ENCODE results near the gene WRAP73.

Gene WRAP73

DNA sequence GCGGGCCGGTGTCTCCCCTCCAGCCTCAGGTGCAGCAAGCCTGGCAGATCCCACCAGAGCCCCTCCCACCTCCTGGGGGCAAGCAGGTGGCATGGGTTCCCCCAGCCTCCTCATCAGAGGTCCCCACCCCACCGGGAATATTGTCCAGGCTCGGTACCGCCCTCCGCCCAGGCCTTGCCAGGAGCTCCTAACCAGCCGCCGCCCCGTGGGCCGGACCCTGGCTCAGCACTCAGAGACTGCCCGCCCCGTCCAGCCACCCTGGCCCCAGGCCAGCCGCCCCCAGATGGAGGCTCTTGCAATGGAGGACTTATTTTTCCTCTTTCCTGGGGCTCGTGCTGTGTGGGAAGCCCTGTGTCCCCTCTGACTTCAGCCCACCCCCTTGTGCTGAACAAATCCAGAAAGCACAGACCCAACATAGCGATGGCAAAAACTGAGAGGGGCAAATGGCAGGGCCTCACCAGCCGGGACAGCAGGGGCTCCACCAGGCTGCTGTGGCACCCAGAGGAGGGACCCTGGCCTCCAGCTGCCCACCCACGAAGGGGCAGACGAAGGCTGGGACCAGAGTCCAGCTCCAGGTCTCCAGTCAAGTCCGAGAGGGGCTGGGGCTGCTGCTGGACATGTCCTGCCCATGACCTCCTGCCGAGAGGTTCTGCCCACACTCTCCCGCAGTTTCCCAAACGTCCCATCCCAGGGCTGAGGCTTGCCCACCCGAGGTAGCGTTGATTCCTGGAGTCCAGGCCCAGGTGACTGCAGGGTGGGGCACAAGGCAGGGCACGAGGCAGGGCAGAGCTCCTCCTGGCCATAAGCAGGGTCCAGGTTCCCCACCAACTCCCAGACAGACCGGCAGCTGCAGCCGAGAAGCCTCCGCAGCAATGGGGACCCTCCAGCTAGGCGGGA, 46.1 kb downstream of the WRAP73 start:
- no peak for DNase-seq
- H3K36me3 Mint-ChIP-seq: no peaks in the 10 kb centered on the region
- no peak overlapping the region for H3K27ac Mint-ChIP-seq
- H3K4me1 Mint-ChIP-seq: no peaks in the 10 kb centered on the region
- H3K9me3 Mint-ChIP-seq: no peaks in the 10 kb centered on the region
- H3K27me3 Mint-ChIP-seq: peaks cover 7% of the 10 kb centered on the region
- CTCF ChIA-PET: no interaction called here
- no peak overlapping the region for H3K4me3 Mint-ChIP-seq

GRCh38 chr1:3603156-3603555, 46.7 kb downstream of the WRAP73 start:
- peaks cover 3% of the 10 kb centered on the region for H3K4me1 Mint-ChIP-seq
- no peaks in the 10 kb centered on the region for H3K9me3 Mint-ChIP-seq
- peaks cover under 1% of the 10 kb centered on the region for H3K27me3 Mint-ChIP-seq
- no peaks in the 10 kb centered on the region for H3K36me3 Mint-ChIP-seq
- no peak for DNase-seq
- CTCF ChIA-PET: no interaction called here
- H3K27ac Mint-ChIP-seq: no peak overlapping the region
- no peak overlapping the region for H3K4me3 Mint-ChIP-seq

DNA sequence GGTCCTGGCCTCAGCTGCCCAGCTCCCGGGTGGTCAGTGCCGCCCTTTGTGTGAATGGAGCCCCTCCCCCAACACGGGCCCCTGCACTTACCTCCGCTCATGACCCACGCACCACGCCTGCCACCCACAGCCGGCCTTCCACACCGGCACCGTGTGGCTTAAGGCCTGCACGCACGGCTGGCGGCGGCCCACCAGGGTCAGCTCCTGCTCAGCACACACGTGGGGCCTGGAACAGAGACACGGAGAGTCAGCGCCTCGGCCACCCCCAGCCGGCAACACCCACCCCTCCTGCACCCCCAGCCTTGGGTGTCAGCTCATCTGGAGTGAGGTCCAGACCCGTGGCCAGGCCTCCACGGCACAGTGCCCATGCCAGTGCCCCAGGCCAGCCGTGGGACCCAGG, 47.5 kb downstream of the WRAP73 start:
- Mint-ChIP-seq H3K27me3 (peaks cover 6% of the 10 kb centered on the region), H3K4me3 (no peak overlapping the region), H3K27ac (no peak overlapping the region), H3K36me3 (no peaks in the 10 kb centered on the region), H3K9me3 (no peaks in the 10 kb centered on the region), H3K4me1 (peaks cover 11% of the 10 kb centered on the region)
- no peak for DNase-seq
- CTCF ChIA-PET: no interaction called here

GRCh38 chr1:3601743-3602142, 48.2 kb downstream of the WRAP73 start:
- CTCF ChIA-PET: no interaction called here
- DNase-seq: no peak
- H3K36me3 Mint-ChIP-seq: no peaks in the 10 kb centered on the region
- H3K27me3 Mint-ChIP-seq: peaks cover 6% of the 10 kb centered on the region
- no peaks in the 10 kb centered on the region for H3K9me3 Mint-ChIP-seq
- H3K4me3 Mint-ChIP-seq: no peak overlapping the region
- no peak overlapping the region for H3K27ac Mint-ChIP-seq
- H3K4me1 Mint-ChIP-seq: peaks cover 15% of the 10 kb centered on the region

DNA sequence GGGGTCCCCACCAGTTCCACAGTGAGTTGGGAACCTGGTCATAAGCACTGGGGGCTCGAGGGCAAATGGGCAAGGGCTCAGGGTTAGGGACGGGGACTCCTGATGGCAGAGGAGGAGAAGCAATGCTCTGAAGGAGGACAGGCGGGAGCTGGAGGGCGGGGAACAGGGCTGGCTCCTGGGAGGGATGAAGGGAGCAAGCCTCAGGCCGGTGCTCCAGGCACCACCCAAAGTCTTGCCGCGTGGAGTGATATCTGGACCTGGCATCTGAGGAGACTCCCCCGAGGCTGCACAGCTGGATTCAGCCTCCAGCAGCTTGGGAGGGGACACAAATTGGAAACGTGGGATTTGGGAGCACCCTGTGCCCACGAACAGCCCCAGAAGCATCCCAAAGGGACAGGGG, 49.5 kb downstream of the WRAP73 start:
- Mint-ChIP-seq H3K27me3 (peaks cover 6% of the 10 kb centered on the region), H3K9me3 (no peaks in the 10 kb centered on the region), H3K4me1 (peaks cover 15% of the 10 kb centered on the region), H3K36me3 (no peaks in the 10 kb centered on the region), H3K27ac (no peak overlapping the region), H3K4me3 (no peak overlapping the region)
- no peak for DNase-seq
- CTCF ChIA-PET: interaction anchor here (2.1 kb wide), 1 partner anchor 20 kb away, joined by 8 read pairs; no protein-coding TSS in a partner anchor

- no peak for DNase-seq
- Mint-ChIP-seq H3K4me3 (no peak overlapping the region), H3K27me3 (peaks cover 6% of the 10 kb centered on the region), H3K27ac (no peak overlapping the region), H3K36me3 (no peaks in the 10 kb centered on the region), H3K9me3 (no peaks in the 10 kb centered on the region), H3K4me1 (peaks cover 15% of the 10 kb centered on the region)
- CTCF ChIA-PET: interaction anchor here (2.1 kb wide), 1 partner anchor 21 kb away, joined by 8 read pairs; no protein-coding TSS in a partner anchor
Measured at GRCh38 chr1:3599816-3600215, 50.1 kb downstream of the WRAP73 start.

DNA sequence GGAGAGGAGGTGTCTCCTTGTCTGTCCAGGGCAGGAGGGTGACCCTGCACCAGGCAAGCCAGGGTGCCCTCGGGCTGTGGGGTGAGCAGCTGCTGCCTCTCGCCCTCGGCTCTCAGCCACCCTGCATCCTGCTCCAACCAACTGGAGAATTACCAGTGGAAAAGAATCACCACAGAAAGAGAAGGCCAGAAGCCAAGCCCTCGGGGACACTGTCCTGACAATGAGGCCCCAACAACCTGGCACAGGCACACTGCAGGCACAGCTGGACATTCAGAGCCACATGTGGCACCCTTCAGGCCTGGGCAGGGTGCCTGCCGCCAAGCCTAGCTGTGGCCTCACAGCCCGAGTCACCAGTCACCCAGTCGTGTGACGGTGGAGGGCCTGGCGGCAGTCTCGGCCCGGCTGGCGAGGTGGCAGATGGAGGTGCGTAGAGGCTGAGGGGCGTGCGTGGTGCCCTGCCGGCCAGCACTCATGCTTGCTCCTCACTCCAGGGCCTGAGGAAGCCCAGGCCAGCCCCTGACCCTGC, 50.6 kb downstream of the WRAP73 start:
- CTCF ChIA-PET: interaction anchor here (0.9 to 2.1 kb wide), 2 partner anchors 20 to 21 kb away, joined by 3 to 8 read pairs; no protein-coding TSS in a partner anchor
- Mint-ChIP-seq H3K4me1 (peaks cover 15% of the 10 kb centered on the region), H3K4me3 (no peak overlapping the region), H3K27ac (no peak overlapping the region), H3K36me3 (no peaks in the 10 kb centered on the region), H3K27me3 (peaks cover 6% of the 10 kb centered on the region), H3K9me3 (no peaks in the 10 kb centered on the region)
- DNase-seq: no peak

DNA sequence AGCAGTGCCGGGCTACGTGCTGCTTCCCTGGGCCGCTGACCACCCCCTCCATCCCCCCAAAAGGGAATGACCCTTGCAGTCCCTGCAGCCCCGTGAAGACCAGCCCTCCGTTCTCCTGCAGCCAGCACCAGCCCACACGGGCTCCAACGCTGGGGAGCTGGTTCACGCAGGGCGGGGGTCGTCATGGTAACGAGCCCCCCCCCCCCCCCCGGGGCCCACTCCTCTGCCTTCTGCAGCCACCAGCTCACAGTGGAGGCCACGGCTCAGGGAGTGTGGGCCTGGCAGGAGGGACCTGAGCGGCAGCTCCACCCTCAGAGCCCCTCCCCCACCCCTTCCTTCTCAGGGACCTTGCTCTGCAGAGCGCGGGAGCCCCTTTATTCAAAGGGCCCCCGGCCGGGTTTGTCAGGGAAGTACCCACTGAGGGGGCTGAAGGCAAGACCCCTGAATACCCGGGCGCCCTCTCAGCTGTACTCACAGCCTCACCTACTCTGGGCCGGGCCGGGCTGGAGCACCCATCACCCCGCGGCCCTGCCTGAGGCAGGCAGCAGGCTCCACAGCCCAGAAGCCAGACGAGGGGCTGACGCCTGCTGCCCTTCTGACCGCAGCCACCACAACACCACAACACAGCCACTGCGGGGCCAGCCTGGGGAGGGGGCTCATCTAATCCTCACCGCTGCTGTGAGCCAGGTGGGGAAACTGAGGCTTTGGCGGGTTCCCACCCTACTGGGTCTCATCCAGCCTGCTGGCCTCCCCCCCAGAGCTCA, 51.2 kb downstream of the WRAP73 start:
- H3K4me3 Mint-ChIP-seq: no peak overlapping the region
- H3K27me3 Mint-ChIP-seq: peaks cover 6% of the 10 kb centered on the region
- DNase-seq: no peak
- peak overlapping the region; percentile 58 for H3K27ac Mint-ChIP-seq
- H3K36me3 Mint-ChIP-seq: no peaks in the 10 kb centered on the region
- peaks cover 15% of the 10 kb centered on the region for H3K4me1 Mint-ChIP-seq
- H3K9me3 Mint-ChIP-seq: no peaks in the 10 kb centered on the region
- CTCF ChIA-PET: interaction anchor here (0.9 to 2.1 kb wide), 2 partner anchors 20 to 22 kb away, joined by 3 to 8 read pairs; no protein-coding TSS in a partner anchor

GRCh38 chr1:3598051-3598491, 51.8 kb downstream of the WRAP73 start:
- Mint-ChIP-seq H3K9me3 (no peaks in the 10 kb centered on the region), H3K27me3 (peaks cover 6% of the 10 kb centered on the region), H3K4me3 (no peak overlapping the region), H3K4me1 (peaks cover 15% of the 10 kb centered on the region), H3K36me3 (no peaks in the 10 kb centered on the region), H3K27ac (peak overlapping the region; percentile 58)
- no peak for DNase-seq
- CTCF ChIA-PET: no interaction called here

GRCh38 chr1:3597599-3597964, 52.3 kb downstream of the WRAP73 start:
- Mint-ChIP-seq H3K36me3 (no peaks in the 10 kb centered on the region), H3K4me3 (no peak overlapping the region), H3K27ac (peak overlapping the region; percentile 63), H3K9me3 (no peaks in the 10 kb centered on the region), H3K27me3 (peaks cover 6% of the 10 kb centered on the region), H3K4me1 (peaks cover 15% of the 10 kb centered on the region)
- CTCF ChIA-PET: no interaction called here
- DNase-seq: peak; percentile 49

DNA sequence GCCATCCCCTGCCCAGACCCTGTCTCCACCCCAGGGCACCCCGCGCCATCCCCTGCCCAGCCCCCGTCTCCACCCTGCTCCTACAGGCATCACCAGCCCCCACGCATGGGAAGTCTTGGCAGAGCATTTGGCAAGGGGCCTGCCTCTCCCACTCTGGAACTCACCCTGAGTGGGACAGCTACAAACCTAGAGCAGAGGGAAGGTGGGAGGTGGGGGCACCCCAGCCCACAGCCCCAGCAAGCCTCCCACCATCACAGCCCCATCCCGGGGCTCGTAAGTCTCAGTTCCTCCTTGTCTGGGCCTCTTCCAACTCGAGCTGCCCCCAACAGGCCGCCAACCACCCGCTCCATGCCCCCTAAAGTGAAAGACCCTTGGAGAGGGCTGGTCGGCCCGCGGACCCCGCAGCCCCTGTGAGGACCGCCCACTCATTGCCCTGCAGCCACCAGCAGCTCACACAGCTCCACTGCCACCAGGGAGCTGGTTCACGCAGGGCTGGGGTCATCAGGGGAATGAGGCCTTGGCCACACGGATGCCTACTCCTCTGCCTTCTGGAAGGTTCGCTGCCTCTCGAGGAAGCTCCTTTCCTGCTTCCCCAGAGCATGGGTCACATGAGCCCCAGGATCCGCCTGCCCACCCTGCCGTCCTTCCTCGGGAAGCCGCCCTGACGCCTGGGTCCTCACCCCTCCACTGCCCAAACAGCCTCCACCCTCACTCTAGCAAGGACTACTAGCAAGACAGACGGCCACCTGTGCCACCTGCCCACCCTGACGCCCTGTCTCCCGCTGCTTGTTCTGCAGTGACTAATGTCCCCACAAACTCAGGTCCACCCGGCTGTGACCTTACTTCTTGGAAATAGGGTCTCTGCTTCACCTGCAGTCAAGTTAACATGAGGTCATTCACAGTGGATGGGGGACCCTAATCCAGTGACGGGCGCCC, 53.0 kb downstream of the WRAP73 start:
- Mint-ChIP-seq H3K4me3 (no peak overlapping the region), H3K36me3 (no peaks in the 10 kb centered on the region), H3K4me1 (peaks cover 15% of the 10 kb centered on the region), H3K27me3 (peaks cover 6% of the 10 kb centered on the region), H3K9me3 (no peaks in the 10 kb centered on the region), H3K27ac (peak overlapping the region; percentile 63)
- CTCF ChIA-PET: interaction anchor here (0.9 kb wide), 1 partner anchor 31 kb away, joined by 3 read pairs; no protein-coding TSS in a partner anchor
- no peak for DNase-seq

- H3K36me3 Mint-ChIP-seq: no peaks in the 10 kb centered on the region
- H3K27me3 Mint-ChIP-seq: peaks cover 6% of the 10 kb centered on the region
- CTCF ChIA-PET: interaction anchor here (0.9 kb wide), 1 partner anchor 30 kb away, joined by 3 read pairs; no protein-coding TSS in a partner anchor
- H3K9me3 Mint-ChIP-seq: no peaks in the 10 kb centered on the region
- H3K4me3 Mint-ChIP-seq: no peak overlapping the region
- H3K27ac Mint-ChIP-seq: no peak overlapping the region
- DNase-seq: no peak
- H3K4me1 Mint-ChIP-seq: peaks cover 15% of the 10 kb centered on the region
Measured at GRCh38 chr1:3595949-3596348, 54.0 kb downstream of the WRAP73 start.

DNA sequence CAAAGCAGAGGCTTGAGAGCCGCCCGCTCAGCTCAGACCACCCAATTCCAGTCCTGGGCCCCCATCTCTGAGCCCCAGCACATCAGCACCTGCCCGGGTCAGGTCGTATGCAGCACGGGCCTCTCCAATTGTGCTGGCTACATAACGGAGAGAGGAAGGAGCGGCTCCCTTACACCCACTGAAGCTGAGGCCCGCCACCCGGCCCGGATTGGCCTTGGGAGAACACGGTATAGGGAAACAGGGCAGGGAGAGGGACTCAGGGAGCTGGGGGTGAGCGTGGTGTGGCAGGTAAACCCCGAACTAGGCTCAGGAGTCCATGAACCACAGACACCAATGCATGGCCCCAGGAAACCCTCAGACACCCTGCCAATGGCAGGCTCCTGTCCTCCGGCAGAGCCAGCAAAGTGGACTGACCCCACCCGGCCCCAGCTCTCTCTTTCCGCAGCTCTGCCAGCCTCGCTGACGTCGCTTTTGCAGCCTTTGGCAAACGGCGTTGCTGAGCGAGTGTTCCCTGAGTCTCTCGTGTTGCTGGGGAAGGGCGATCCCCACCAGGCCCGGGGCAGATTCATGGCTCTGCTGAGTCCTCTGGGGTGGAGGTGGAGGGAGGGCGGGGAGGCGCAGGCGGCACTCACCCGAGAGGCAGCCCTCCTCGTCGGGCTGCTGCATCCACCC, 55.1 kb downstream of the WRAP73 start:
- Mint-ChIP-seq H3K27me3 (peaks cover 6% of the 10 kb centered on the region), H3K27ac (no peak overlapping the region), H3K4me1 (peaks cover 15% of the 10 kb centered on the region), H3K9me3 (no peaks in the 10 kb centered on the region), H3K4me3 (no peak overlapping the region), H3K36me3 (no peaks in the 10 kb centered on the region)
- CTCF ChIA-PET: no interaction called here
- DNase-seq: no peak

Data from activated naive CD4-positive, alpha-beta T cell treated with anti-CD3 and anti-CD28 coated beads, Interleukin-2, amount 10 ng/mL, durations not matched to agents 7 days and 5 days (primary cell).